Sigmoid colon (tissue), 7 donors: ENCODE measurements around the gene RXRA. TPM values are rescaled to one million over a fixed set of nuclear protein-coding genes. Genes with fewer than 3 reads are reported as not detected.

Experiments used
- DNase-seq: peaks from one replicate; pipeline ENCODE4 v3.0.0-alpha.2; 2019
- H3K27ac ChIP-seq, 4 donors: fragments of 200-600 bp; sonication (generic); one replicate each; pipeline ENCODE4 v1.5.1; 2016 to 2019; ENCODE audit warnings: mild to moderate bottlenecking in 1 of 4
- H3K27me3 ChIP-seq, 3 donors: fragments of 200-600 bp; sonication (generic); one replicate each; pipeline ENCODE4 v1.5.1; 2019; ENCODE audit warnings: mild to moderate bottlenecking in 1 of 3
- H3K36me3 ChIP-seq, 4 donors: fragments of 200-600 bp; sonication (generic); one replicate each; pipeline ENCODE4 v1.5.1; 2016 to 2019
- H3K4me1 ChIP-seq, 4 donors: fragments of 200-600 bp; sonication (generic); one replicate each; pipeline ENCODE4 v1.5.1; 2017 to 2019
- H3K4me3 ChIP-seq, 4 donors: fragments of 200-600 bp; sonication (generic); one replicate each; pipeline ENCODE4 v1.5.1; 2017 to 2019; ENCODE audit warnings: mild to moderate bottlenecking in 2 of 4, moderate library complexity in 1 of 4
- H3K9me3 ChIP-seq, 4 donors: fragments of 200-600 bp in 3 of 4; sonication (generic) in 3 of 4; one replicate each; pipeline versions ENCODE4 v1.5.1 to v1.6.1; 2013 to 2019
- EP300 ChIP-seq, 4 donors: sonication (generic); formaldehyde crosslinking; IDR thresholded peaks; one replicate each; pipeline ENCODE4 v1.6.1; 2017; ENCODE audit warnings: antibody characterized with exemption in 4 of 4
- POLR2A ChIP-seq, 2 donors: fragments of 450-650 bp; IDR thresholded peaks; one replicate each; pipeline ENCODE4 v1.6.1; 2016; ENCODE audit warnings: antibody characterized with exemption in 2 of 2, mild to moderate bottlenecking in 2 of 2, moderate library complexity in 2 of 2
- POLR2AphosphoS5 ChIP-seq, 4 donors: sonication (generic); formaldehyde crosslinking; IDR thresholded peaks; one replicate each; pipeline ENCODE4 v1.6.1; 2017; ENCODE audit warnings: antibody characterized with exemption in 4 of 4
- WGBS, 2 donors: extraction: QIAGEN DNeasy Blood & Tissue Kit; methylation state at CpG; one replicate each; pipeline ENCODE4 v1.1.7; 2013; 5-methylcytosine and 5-hydroxymethylcytosine counted together
- intact Hi-C: fragments of 100-400 bp; cut with DNase I; formaldehyde crosslinking; loops from one replicate; pipeline ENCODE4 v1.15.1; 2023
- polyA plus RNA-seq, 3 donors: library from polyadenylated mRNA; stranded (reverse); fragments of 200-250 nt; gene quantifications; one replicate each; pipeline ENCODE4 v1.2.3, GENCODE V29; 2013
- total RNA-seq, 4 donors: library from RNA; depleted of rRNA; stranded (reverse); fragments of >200 nt; gene quantifications; one replicate each; pipeline ENCODE4 v1.1.0, GENCODE V29; 2016
- TF ChIP-seq, protein P1 (sequence below), 4 experiments: fragments of 450-650 bp in 3 of 4; fragments of 200-600 bp in 1 of 4; IDR thresholded peaks; one replicate each; pipeline ENCODE4 v1.5.1; 2016 to 2019; ENCODE audit warnings: antibody characterized with exemption in 4 of 4, mild to moderate bottlenecking in 3 of 4, moderate library complexity in 2 of 4
- donor health status: healthy with polysubstance abuse.
- donor health status: Bipolar disorder and iron deficiency.
- donor health status: healthy.

Gene RXRA
- total and polyA plus RNA-seq, 7 donors: 26.7 to 50.8 (median 35.7) TPM

DNA sequence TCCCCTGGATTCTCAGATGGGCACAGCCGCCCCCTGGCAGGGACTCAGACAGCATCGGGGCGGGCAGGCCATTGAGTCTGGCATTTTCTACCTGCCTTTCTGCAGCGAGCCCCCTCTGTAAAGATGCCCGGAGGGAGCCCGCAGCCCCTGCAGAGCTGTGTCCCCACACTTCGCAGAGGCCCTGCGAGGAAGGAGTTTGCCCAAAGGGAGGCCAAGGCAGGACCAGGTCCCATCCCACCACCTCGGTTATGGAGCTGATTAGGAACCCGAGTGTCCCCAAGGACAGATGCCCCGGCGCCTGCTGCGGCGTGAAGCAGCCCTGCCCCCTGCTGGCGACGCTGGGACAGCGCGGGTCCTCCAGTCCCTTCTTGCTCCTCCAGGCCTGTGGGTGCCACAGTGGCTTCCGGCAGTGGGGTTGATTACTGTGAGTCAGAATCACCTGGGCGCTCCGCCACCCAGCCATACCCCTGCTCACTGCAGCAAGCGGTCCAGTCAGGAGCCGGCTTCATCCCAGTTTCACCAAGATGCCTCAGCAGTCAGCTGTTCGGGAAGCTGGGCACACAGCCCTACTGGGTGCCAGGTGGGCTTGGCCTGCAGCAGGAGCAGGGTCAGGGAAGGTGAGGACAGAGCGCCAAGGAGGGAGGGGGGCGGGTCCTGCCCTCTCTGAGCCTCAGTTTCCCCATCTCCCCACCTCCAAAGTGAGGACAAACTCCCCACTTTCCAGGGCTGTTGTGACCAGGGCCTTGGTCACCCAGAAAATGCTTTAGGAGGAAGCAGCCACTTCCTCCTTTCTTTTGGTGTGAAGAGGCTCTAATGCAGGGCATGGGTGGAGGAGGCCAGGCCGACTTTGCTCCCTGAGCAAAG lies 117.2 kb downstream of the RXRA start:
- TF ChIP-seq, protein P1, sequence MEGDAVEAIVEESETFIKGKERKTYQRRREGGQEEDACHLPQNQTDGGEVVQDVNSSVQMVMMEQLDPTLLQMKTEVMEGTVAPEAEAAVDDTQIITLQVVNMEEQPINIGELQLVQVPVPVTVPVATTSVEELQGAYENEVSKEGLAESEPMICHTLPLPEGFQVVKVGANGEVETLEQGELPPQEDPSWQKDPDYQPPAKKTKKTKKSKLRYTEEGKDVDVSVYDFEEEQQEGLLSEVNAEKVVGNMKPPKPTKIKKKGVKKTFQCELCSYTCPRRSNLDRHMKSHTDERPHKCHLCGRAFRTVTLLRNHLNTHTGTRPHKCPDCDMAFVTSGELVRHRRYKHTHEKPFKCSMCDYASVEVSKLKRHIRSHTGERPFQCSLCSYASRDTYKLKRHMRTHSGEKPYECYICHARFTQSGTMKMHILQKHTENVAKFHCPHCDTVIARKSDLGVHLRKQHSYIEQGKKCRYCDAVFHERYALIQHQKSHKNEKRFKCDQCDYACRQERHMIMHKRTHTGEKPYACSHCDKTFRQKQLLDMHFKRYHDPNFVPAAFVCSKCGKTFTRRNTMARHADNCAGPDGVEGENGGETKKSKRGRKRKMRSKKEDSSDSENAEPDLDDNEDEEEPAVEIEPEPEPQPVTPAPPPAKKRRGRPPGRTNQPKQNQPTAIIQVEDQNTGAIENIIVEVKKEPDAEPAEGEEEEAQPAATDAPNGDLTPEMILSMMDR (IDR thresholded peaks at IDR 0.05): peak; percentile 98 to 99 (median 99)
- TF ChIP-seq EP300 (IDR thresholded peaks at IDR 0.05): no peak
- TF ChIP-seq POLR2A (IDR thresholded peaks at IDR 0.05): no peak
- TF ChIP-seq POLR2AphosphoS5 (IDR thresholded peaks at IDR 0.05): peak in 3 of 4 donors; percentile 30 to 44 (median 40)
- intact Hi-C loops: loop anchor here (1.0 to 5.0 kb wide), 3 partner anchors 117 to 273 kb away; partner anchors contain the start of gene RXRA
- H3K4me1 ChIP-seq: peaks cover 0 to 27% (median 25%) of the 10 kb centered on the region in 4 donors
- H3K9me3 ChIP-seq: no peaks in the 10 kb centered on the region
- H3K36me3 ChIP-seq: peaks cover 0 to 6% (median 0%) of the 10 kb centered on the region in 4 donors
- DNase-seq: peak; percentile 95
- H3K27me3 ChIP-seq: peaks cover 3 to 20% (median 10%) of the 10 kb centered on the region in 3 donors
- no peak overlapping the region for H3K4me3 ChIP-seq
- H3K27ac ChIP-seq: peak overlapping the region in 2 of 4 donors; percentile 22 to 43
- WGBS, 2 donors: 11 to 20% methylated on average over 27 of the region's 27 CpGs

DNA sequence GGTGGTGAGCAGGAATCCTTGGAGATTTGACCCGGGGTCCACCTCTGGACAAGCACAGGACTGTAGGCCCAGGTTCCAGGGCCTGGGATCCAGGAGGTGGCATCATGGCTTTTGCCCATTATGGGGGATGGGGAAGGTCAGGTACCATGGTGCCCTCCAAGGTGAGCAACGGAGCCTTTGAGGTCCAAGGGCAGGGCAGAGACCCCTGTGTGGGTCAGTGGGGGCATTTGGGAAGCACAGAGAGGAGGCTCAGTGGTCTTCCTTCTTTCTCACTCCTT lies 117.7 kb downstream of the RXRA start:
- no peaks in the 10 kb centered on the region for H3K9me3 ChIP-seq
- H3K27ac ChIP-seq: peak overlapping the region in 1 of 4 donors; percentile 22
- peaks cover 3 to 20% (median 10%) of the 10 kb centered on the region in 3 donors for H3K27me3 ChIP-seq
- no peak for TF ChIP-seq POLR2A (IDR thresholded peaks at IDR 0.05)
- TF ChIP-seq POLR2AphosphoS5 (IDR thresholded peaks at IDR 0.05): no peak
- TF ChIP-seq, protein P1 (IDR thresholded peaks at IDR 0.05): no peak
- no peak for TF ChIP-seq EP300 (IDR thresholded peaks at IDR 0.05)
- H3K36me3 ChIP-seq: peaks cover 0 to 6% (median 0%) of the 10 kb centered on the region in 4 donors
- no peak for DNase-seq
- H3K4me3 ChIP-seq: no peak overlapping the region
- WGBS, 2 donors: 35 to 78% methylated on average over 2 of the region's 2 CpGs
- intact Hi-C loops: loop anchor here (5.0 kb wide), 1 partner anchor 162 kb away; no protein-coding TSS in a partner anchor
- H3K4me1 ChIP-seq: peaks cover 0 to 25% (median 24%) of the 10 kb centered on the region in 4 donors

DNA sequence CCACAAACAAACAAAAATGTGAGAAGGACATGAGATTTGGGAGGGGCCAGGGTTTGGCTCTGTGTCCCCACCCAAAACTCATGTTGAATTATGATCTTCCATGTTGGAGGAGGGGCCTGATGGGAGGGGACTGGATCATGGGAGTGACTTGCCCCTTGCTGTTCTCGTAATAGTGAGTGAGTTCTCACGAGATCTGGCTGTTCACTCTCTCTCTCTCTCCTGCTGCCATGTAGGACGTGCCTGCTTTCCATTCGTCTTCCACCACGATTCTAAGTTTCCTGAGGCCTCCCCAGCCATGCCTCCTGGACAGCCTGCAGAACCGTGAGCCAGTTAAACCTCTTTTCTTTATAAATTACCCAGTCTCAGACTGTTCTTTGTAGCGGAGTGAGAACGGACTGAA lies 118.7 kb downstream of the RXRA start:
- no peak for DNase-seq
- Histone ChIP-seq H3K4me1 (peaks cover 0 to 25% (median 24%) of the 10 kb centered on the region in 4 donors), H3K9me3 (no peaks in the 10 kb centered on the region), H3K4me3 (no peak overlapping the region), H3K27ac (no peak overlapping the region), H3K27me3 (peaks cover 3 to 20% (median 10%) of the 10 kb centered on the region in 3 donors), H3K36me3 (no peaks in the 10 kb centered on the region)
- intact Hi-C loops: loop anchor here (5.0 kb wide), 1 partner anchor 163 kb away; no protein-coding TSS in a partner anchor
- WGBS, 2 donors: 64 to 77% methylated on average over 8 of the region's 8 CpGs
- TF ChIP-seq, protein P1 (IDR thresholded peaks at IDR 0.05): no peak
- TF ChIP-seq EP300 (IDR thresholded peaks at IDR 0.05): no peak
- no peak for TF ChIP-seq POLR2A (IDR thresholded peaks at IDR 0.05)
- TF ChIP-seq POLR2AphosphoS5 (IDR thresholded peaks at IDR 0.05): no peak

DNA sequence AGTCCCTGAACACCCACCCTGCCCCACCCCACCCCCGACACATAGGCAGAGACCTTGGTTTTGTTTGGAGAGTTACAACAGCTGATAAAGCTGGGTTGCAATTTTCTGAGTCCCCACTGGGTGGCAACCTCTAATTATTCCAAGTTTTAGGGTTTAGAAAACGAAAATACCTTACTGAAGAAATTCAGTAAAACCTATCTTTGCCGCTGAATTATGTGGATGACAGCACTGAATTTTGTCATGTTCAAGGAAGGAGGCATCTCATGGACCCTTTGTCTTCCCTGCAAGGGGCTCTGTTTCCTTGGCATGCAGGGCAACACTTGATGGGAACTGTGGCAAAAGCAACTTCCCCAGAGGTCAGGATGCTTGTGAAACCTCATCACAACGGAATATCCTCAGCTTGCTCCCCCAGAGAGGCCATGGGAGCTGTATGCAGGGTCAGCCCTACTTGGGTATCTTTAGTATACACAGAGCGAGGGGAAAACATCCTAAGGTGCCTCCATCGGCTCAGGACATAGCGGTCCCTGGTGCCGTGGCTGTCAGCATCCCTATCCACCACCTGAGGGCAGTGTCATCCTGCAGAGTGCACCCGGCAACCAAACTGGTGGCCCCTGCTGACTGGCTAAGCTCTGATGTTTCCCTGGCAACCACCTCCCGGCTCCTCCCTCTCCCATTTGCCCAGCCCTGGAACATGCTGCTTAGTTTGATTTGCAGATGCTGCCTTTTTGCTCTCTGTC lies 123.1 kb downstream of the RXRA start:
- WGBS, 2 donors: 18 to 21% methylated on average over 10 of the region's 10 CpGs
- Histone ChIP-seq H3K9me3 (no peaks in the 10 kb centered on the region), H3K27ac (no peak overlapping the region), H3K4me3 (no peak overlapping the region), H3K27me3 (no peaks in the 10 kb centered on the region), H3K4me1 (no peaks in the 10 kb centered on the region), H3K36me3 (no peaks in the 10 kb centered on the region)
- TF ChIP-seq POLR2AphosphoS5 (IDR thresholded peaks at IDR 0.05): peak in 2 of 4 donors; percentile 31
- TF ChIP-seq, protein P1 (IDR thresholded peaks at IDR 0.05): peak; percentile 85 to 97 (median 94)
- TF ChIP-seq EP300 (IDR thresholded peaks at IDR 0.05): no peak
- DNase-seq: peak; percentile 98
- intact Hi-C loops: loop anchor here (1.0 kb wide), 1 partner anchor 290 kb away; no protein-coding TSS in a partner anchor
